H1 (cell line): ENCODE data around the gene DCTN1. TPM values are rescaled to one million over a fixed set of nuclear protein-coding genes. Genes with fewer than 3 reads are reported as not detected.

Experiments used
- ASH2L ChIP-seq: fragments of 200-600, 300-600 bp; sonication (generic); IDR thresholded peaks from one replicate; pipeline ENCODE4 v1.7.1; 2017; ENCODE audit warnings: low read length
- BRCA1 ChIP-seq: IDR thresholded peaks from 2 replicates; pipeline ENCODE4 v1.6.1; 2012; ENCODE audit warnings: low read depth, low read length, improper control_type of control experiment
- MAFK ChIP-seq: IDR thresholded peaks from 2 replicates; pipeline ENCODE4 v1.6.1; 2012; ENCODE audit warnings: low read depth, mild to moderate bottlenecking, improper control_type of control experiment, low read length
- RNF2 ChIP-seq: fragments of 200-900, 300-1000 bp; sonication (generic); IDR thresholded peaks from 2 replicates; pipeline ENCODE4 v1.7.1; 2016; ENCODE audit warnings: borderline replicate concordance, low read depth, mild to moderate bottlenecking, antibody characterized with exemption, low read length; ENCODE audit not compliant: poor library complexity, severe bottlenecking; ENCODE audit errors: missing control alignments
- SIX5 ChIP-seq: IDR thresholded peaks from 2 replicates; pipeline ENCODE4 v1.6.1; 2011; ENCODE audit warnings: mild to moderate bottlenecking, low read depth, low read length
- polyA plus RNA-seq, 7 experiments: library from polyadenylated mRNA; depleted of rRNA in 3 of 7; stranded (reverse) in 5 of 7; unstranded in 2 of 7; fragments of >200 nt in 5 of 7; fragments of 200-250 nt in 2 of 7; gene quantifications; 1 replicate in 5 of 7; 2 replicates in 1 of 7; 4 replicates in 1 of 7; pipeline versions ENCODE4 v1.2.1 to v1.2.3, GENCODE V29; 2011 to 2013; ENCODE audit warnings: missing spikeins in 2 of 7, mixed read lengths in 2 of 7
- total RNA-seq: library from RNA; stranded (reverse); fragmentation: NEBNext Ultra II Directional; extraction: Animal tissue kit (Norgen Biotek cat#: 25700); gene quantifications from 2 replicates; pipeline ENCODE4 v1.2.1, GENCODE V29; 2021

Gene DCTN1
- total and polyA plus RNA-seq, 2 of the 8 experiments (the other 6 are each of a cell fraction or from before 2014, with no cell fraction given): 105 to 162 TPM

- TF ChIP-seq SIX5 (no peak), RNF2 (no peak), ASH2L (no peak), MAFK (no peak), BRCA1 (no peak)
Measured at GRCh38 chr2:74345272-74345943, 34.7 kb downstream of the DCTN1 start (continued).
